Nucleus accumbens (tissue), 56 donors: ENCODE results near the gene ATG3.
A peak's percentile ranks its signal among the peaks of the same experiment; 100 is the strongest.

Experiments
- DNase-seq, 56 donors: peaks; one replicate each; lab custom pipeline; 2025; lab: John Stamatoyannopoulos, UW

Gene ATG3

DNA sequence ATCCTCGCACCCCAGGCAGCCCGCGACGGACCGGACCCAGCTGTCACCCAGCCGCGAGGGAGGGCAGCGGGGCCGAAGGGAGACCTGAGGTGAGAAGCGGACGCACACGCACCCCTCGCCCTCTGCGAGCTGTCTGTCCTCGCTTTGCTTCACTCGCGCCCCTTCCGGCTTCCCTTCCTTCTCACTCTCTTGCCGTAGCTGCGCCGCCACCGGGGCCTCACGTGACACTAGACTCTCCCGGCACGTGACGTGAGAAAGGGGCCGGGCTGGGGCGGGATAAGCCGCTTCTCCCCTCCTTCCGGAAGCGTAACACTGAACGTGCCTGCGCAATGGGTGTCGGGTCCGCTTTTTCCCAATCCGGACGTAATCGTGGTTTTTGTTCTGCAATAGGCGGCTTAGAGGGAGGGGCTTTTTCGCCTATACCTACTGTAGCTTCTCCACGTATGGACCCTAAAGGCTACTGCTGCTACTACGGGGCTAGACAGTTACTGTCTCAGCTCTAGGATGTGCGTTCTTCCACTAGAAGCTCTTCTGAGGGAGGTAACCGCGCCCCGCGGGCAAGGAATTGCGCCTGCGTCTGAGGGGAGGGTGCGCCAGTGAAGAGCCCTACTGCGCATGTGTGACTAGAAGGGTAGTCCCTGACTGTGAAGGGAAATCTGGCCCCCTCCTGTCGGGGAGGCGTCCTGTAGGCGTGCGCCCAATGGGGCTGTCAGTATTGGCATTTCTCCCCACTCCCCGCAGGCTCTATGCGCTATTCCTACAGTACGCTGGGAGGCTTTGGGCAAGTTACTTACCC, at the start of gene ATG3, which contains the start of gene SLC35A5:
ATG3 (minus strand) TSS at position 229 of the 796 bp plus-strand sequence. CDS start 434 bp downstream, outside the sequence.
SLC35A5 (plus strand) TSS at position 312 of the 796 bp plus-strand sequence. CDS start 1,359 bp downstream, outside the sequence.
- DNase-seq, result peak; percentile 86 to 100 (median 98)

DNA sequence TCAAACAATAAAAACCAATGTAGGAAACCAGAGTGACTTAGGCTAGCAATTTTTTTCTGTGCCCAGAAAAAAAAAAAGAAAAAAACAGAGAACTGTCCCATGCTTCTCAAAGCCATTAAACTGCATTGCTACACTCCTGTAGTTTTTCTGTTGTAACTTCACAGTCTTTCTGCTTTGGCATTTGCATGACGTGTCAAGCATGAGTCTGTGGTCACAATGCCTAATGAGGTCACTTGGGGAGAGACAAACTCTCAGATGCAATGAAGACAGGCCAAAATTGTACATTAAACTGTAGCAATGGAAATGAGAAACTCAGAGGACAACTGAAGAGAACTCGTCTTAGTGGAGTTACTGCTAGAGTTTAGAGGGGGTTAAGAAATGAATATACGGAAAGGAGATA, 48.4 kb upstream of the ATG3 start:
- no peak for DNase-seq

DNA sequence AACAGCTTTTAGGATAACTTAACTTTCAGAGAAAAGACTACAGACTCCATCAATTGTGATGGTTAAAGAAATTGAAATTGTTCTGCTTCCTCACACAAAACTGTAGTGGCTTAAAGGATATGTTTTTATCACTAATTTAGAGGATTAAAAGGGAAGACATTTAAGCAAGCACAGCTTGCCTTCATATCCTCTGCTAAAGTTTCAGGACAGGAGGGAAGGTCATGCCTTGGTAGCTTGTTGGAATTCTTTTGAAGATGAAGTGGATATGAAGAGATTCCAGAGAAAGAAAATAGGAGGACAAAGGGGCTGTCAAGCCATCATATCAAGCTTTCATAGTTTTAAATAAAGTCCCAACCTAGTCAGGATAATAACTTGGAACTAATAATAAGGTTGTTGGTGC, 46.1 kb upstream of the ATG3 start:
- no peak for DNase-seq

- DNase-seq, result no peak
Observed at GRCh38 chr3:112606098-112606497, 44.3 kb upstream of the ATG3 start.

GRCh38 chr3:112605285-112605684, 43.5 kb upstream of the ATG3 start:
- DNase-seq, result peak in 15 of 56 donors; percentile 3 to 59 (median 23)

GRCh38 chr3:112604536-112604935, 42.8 kb upstream of the ATG3 start:
- DNase-seq, result no peak

- no peak for DNase-seq
Observed at GRCh38 chr3:112602217-112602838, 40.6 kb upstream of the ATG3 start.

DNA sequence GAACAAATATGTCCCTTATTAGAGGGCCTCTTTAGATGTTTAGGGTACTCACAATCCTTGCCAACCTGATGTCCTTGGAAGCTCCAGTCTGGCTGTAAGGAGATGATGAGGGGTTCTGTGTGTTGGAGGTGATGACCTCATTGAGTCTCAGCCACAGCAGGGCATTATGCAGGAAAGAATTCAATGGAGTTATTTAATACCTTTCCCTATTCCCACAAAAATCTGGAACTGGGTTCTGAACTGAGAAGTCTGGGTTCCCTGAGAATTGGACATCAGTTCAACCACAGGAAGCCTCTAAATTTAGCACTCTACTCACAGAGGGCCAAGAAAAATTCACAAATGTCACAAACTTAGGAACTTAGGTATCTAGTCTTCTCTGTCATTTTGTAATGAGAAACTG, 37.0 kb upstream of the ATG3 start:
- DNase-seq, result no peak

- peak in 1 of 56 donors; percentile 18 for DNase-seq
Observed at GRCh38 chr3:112597945-112598344, 36.2 kb upstream of the ATG3 start.

GRCh38 chr3:112594856-112595255, 33.1 kb upstream of the ATG3 start:
- DNase-seq, result no peak

DNA sequence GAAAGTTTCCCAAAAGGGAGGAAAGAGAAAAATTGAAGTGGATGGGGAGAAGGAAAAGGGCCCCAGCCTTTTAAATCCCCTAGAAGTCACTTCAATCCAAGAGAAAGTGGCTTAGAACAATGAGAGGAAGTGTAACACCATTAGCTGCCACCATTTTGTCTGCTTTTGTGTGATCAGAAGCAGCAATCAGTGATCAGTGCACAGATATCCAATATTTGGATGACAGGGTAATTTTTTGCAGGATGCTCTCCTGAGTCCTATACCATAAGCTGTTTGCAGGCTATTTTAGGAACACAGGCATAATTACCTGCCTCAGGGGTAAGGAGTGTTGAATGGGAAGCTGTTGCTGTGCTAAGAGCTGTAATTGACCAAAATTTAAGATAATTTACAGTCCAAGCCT, 31.5 kb upstream of the ATG3 start:
- DNase-seq, result no peak

DNA sequence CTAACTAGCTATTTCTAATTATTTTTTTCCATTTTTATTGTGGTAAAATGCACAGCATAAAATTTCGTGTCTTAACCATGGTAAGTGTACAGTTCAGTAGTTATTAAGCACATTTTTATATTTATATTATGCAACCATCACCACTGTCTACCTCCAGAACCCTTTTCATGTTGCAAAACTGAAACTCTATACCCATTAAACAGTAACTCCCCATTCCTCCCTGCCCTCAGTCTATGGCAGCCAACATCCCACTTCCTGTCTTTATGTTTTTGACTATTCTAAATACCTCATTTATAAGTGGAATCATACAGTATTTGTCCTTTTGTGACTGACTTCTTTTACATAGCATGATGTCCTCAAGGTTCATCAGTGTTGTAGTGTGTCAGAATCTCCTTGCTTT, 25.6 kb upstream of the ATG3 start:
- DNase-seq, result no peak

DNA sequence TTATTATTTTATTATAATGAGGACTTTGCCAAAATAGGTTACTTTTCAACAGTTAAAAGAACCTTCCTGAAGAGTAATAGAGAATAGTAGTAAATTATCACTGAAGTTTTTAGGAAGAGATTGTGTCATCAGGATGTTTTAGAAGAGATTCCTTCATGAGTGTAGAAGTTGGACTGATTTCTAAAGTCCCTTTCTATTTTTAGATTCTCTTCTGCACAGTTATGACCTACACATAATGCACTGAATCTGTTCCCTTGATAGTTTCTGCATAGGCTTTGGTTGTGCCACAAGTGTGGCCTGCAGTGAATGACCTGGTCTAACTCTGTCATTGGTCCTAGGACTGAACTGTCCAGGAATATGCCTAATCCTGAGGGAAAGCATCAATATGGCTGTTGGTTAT, 24.0 kb upstream of the ATG3 start:
- DNase-seq, result no peak

- DNase-seq, result no peak
Observed at GRCh38 chr3:112583105-112583504, 21.3 kb upstream of the ATG3 start.

DNA sequence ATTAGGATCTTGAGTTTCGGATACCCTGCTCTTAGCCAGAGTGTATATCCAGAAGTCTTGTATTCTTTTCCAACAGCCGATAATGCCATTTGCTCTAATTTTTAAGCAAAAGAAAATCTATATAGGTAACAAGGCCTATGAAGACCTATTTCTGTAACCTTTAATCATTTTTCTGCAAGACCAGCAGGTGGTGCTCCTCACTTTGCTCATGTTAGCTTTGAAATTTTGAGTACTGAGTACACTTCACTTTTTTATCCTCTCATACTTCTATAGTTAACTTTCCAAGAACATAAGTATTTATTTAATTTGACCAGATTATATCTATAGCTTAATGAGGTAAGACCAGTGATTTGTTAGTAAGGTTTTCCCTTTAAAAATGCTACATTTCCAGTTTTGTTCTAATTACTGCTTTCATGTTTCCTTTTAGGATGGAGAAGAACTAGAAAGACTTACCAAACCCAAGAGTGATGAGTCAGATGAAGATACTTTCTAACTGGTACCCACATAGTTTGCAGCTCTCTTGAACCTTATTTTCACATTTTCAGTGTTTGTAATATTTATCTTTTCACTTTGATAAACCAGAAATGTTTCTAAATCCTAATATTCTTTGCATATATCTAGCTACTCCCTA, 20.6 kb upstream of the ATG3 start:
- peak in 8 of 56 donors; percentile 0 to 16 (median 6) for DNase-seq

- no peak for DNase-seq
Observed at GRCh38 chr3:112579697-112580096, 17.9 kb upstream of the ATG3 start.

GRCh38 chr3:112579232-112579631, 17.5 kb upstream of the ATG3 start:
- no peak for DNase-seq

DNA sequence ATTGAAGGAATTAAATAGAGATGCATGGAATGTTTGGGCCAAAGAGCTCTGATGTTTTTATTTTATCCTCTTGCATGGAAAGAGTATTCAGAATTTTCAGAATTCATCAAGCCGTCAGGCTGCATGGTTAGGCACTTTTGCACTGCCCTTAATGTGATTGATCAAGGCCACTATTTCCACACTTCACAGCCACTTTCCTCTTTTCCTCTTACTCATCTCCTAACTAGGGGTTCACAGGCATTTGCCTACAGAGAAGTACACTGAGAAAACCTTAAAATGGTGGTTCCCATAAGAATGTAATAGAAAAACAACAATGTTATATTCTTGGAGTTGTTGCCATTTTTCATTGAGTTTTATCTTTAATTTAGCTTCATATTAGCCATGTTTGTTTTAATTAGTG, 10.9 kb upstream of the ATG3 start:
- no peak for DNase-seq

DNA sequence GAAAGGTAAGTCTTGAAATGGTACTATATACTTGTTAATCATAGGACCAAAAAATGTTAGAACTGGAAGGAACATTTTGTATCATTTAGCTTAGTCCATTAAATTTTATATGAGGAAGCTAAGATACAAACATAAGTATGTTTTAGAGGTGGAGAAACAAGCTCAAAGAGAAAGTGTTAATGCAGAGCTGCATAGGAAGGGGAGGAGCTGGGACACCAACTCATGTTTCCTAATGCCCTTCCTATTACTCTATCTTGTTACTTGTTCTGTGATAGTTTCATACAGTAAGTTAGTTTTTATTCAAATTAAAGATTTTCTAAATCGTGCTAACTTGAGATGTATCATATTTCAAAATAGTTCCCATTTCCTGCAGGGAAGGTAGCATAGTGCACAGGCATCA, 7.5 kb upstream of the ATG3 start:
- DNase-seq, result no peak

DNA sequence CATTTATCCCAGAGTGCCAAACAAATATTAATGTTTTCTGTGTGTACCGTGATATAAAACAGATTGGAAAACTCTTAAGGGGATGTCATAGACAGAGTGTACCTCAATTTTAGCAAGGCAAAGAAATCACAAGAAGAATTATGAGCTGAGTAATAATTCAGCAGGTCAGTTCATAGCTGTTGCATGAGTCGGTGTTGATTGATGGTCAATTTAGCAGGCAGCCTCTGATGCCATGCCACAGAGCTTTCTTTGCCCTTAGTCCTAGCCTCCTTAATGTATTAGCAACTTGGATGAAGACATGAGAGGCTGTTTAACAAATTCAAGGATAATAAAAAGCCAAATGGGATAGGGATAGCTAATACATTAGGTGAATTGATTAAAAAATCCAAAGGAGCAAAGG, 6.9 kb upstream of the ATG3 start:
- DNase-seq, result no peak

GRCh38 chr3:112564940-112565305, 3.2 kb upstream of the ATG3 start:
- DNase-seq, result no peak
